AML-193 (cell line): ENCODE data around the gene STAC2.

Experiments used
- DNase-seq, 2 experiments: peaks; one replicate each; lab custom pipeline; 2025; lab: John Stamatoyannopoulos, UW

The STAC2 gene

DNA sequence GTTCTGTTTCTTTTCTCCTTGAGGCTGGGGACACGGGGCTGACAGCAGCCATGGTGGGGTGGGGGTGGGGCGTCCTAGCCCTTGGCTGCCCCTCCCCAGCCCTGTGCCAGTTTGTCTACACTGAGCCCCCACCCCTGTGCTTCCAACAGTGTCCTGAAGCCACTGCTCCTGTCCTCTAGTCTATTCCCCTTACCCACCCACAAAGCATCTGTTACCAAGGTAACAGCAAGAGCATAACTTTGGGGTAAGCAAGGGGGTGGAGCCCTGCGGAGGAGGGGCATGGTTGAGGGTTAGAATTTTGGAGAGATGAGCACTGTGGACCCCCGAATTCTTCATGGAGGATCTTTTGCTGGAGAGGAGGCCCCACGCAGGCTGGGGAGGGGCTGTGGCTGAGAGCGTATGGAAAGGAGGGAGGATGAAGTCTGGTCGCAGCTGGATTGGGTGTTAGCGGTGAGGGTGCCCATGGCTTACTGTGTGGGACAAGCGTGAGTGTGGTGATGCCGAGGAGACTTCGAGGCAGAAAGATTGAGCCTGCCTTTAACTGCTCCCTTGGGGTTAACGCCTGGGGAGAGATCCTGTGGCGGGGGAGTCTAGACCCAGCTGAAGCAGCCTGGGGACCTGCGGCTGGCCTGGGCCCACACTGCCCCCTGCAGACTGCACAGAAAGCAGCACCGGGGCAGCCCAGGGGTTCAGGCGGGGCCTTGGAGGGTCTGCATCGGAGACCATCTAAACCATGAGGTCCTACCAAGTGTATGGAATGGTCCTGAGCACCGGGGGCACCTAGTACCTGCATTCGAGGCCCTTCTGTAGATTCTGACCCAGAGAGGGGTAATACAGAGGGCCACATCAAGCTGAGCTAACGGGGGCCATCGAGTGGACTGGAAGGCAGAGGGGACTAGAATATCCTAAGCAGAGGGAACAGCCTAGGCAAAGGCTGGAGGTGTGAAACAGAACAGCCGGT, 6.1 kb upstream of the STAC2 start:
- DNase-seq: peak; percentile 37 to 39

DNA sequence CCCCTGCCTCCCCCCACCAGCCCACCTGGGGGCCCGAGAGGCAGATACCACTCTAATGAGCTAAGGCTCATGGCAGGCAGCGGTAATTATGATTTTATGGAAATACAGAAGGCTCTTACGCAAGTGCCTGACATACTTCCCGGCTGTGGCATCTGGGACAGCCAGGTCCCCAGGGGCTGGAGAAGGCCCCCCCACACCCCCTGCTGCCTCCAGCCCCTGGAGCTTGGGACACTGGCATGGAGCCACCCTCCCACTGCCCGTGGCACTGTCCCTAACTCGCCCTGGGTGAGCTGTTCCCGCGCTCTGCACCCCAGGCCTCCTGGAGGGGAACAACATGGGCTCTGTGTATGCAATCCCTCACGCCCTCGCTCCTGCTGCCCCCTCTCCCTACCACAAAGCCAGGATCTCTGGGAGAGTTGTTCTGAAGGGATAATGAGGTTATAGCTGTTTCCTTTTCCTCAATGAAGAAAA, 5.4 kb upstream of the STAC2 start:
- no peak for DNase-seq

DNA sequence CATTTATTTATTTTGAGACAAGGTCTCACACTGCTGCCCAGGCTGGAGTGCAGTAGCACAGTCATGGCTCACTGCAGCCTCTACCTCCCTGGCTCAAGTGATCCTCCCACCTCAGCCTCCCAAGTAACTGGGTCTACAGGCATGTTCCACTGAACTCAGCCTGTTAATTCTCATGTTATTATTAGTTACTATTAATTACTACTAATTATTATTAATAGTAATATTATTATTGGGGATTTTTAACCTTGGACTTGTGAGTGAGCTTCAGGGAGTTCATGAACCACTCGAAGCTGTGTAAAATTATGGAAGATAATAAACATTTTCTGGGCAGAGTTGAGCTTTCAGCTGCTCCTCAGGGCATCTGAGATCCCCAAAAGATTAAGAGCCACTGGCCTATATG, 4.6 kb upstream of the STAC2 start:
- DNase-seq: no peak

DNA sequence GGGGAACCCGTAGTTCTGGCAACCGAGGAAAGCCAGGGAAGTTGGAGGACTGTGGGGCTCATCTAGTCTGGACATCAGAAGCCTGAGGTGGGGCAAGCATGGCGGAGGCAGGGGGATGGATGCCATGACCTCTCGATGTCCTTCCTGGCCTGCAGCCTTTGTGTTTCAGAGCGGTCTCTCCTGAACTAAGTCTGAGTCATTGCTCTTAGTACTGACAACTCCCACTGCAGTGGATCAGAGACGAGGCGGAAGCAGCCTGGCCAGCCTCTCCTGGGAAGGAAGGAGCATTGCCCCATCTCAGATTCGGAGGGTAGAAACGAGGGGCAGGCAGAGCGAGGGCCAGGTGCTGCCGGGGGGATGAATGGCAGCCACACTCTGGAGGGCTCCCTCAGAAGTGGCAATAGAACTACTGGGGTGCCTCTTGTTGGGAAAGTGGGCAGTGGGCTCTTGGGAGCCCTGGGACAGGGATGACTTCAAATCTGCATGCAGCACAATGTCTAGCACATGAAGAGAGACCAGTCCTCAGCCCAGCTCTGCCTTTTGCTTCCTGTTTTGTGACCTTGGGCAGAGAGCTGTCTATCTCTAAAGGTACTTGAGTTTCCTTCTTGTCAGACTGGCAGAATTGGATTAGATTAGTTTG, 3.6 kb upstream of the STAC2 start:
- no peak for DNase-seq

DNA sequence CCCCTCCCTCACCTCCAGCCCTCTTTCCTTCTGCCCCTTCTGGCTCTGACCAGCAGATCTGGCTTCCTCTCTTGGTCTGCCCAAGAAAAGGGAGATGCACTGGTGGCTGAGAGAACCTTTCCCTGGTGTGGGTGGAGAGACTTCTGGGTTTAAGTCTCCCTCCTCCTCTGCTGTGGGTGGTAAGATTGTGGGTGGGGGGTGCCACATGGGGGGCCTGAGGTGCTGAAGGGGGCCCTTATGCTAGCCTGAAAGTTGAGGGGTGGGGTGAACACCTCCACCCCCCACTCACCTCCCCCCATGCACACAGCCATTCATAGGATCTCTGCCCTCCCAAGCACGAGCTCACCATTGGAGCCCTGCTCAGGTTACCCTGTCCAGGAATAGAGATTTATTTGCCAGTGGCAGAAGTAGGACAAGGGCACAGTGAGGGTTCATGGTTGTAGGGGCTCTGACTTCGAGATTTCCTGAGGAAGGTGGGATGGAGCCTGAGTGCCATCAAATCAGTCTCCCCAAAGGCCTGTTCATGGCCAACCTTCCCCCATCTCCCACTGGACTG, 1.7 kb upstream of the STAC2 start:
- no peak for DNase-seq

DNA sequence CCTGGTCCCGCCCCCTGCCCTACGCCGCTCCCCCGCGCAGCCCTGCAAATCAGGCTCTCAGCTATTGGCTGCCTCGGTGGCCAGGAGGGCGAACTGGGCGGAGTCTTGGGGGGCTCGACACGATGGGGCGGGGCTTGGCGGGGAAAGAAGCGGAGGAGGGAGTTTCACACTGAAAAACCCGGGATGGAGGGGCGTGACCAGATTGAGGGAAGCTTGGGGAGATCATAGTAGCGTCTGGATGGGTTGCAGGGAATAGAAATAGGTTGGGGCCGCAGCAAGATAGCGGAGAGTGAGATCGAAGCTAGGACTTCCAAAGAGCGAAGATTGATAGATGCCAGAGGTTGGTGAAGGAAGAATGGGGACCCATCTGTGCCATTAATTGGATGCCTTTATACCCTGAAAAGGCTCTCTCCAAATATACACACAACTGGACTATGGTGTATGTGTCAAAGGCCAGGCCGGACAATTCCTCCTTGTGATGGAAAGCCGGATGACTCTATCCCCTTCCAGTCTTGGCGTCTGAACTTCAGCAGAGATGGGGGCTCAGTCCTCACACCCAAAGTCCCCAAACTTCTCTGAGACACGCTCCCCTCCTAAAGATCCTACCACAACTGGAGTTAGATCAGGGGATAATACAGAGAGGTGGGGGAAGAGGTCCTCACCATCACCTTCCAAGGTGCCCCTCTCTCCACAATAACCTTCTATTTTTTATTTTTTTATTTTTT, 376 bp upstream of the STAC2 start:
- DNase-seq: no peak

DNA sequence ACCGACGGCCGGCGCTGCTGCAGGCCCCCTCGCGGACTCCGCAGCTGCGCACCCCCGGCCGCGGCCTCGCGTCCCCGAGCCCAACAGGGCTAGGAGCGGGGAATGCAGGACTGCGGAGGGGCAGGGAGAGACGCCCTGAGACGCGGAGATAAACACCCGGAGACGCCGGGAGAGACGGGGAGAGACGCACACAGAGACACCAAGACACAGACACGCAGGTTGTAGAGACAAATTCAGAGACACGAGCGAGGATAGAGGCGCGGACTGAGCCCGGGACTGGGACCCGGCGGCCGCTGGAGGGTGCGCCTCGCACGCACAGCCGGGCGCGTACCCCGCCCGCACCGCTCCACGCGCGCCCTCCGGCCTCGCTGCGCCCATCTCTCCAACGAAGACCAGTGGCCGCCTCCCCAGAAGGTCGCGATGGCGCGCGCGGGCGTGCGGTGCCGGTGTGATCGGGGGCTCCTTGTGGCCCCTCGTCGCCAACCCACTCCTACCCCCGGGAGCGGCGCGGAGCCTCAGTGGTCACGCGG, 902 bp downstream of the STAC2 start:
- no peak for DNase-seq

DNA sequence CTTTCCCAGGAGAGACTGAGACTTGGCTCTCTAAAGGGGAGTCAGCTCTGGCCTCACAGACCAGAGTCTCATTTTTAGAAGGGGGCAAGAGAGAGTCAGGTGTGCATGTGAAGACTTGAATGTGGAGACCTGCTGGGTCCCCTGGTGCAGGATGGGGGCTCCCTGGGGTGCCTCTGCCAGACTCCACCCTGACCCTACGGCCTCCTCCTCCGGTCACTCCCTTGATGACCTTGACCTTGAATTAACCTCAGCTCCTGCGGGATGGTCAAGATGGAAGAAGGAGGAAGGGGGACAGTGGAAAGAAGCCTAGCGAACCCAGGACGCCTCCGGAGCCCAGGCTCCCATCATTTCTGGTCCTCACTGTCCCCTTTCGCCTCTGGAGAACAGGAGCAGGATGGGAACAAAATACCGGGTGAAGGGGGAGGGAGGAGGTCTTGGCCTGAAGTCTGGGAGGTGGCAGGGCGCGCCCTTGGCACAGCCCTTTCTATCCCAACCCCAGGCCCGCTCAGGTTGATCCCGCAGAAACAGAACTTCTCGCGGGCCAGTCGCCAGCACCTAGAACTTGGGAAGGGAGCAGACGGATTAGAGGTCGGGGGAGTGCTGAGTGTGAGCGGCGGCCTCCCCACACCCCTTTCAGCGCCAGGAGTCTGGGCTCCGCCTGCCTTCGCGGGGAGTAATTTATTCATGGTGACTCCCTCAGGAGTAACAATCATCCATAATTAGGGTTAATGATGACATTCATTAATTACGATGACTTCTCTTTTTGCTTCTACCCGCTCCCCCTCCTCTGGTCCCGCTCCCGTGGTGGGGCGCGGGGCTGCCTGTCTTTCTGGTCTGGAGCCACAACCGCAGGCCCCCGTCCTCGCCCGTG, 1.6 kb downstream of the STAC2 start:
- no peak for DNase-seq

DNA sequence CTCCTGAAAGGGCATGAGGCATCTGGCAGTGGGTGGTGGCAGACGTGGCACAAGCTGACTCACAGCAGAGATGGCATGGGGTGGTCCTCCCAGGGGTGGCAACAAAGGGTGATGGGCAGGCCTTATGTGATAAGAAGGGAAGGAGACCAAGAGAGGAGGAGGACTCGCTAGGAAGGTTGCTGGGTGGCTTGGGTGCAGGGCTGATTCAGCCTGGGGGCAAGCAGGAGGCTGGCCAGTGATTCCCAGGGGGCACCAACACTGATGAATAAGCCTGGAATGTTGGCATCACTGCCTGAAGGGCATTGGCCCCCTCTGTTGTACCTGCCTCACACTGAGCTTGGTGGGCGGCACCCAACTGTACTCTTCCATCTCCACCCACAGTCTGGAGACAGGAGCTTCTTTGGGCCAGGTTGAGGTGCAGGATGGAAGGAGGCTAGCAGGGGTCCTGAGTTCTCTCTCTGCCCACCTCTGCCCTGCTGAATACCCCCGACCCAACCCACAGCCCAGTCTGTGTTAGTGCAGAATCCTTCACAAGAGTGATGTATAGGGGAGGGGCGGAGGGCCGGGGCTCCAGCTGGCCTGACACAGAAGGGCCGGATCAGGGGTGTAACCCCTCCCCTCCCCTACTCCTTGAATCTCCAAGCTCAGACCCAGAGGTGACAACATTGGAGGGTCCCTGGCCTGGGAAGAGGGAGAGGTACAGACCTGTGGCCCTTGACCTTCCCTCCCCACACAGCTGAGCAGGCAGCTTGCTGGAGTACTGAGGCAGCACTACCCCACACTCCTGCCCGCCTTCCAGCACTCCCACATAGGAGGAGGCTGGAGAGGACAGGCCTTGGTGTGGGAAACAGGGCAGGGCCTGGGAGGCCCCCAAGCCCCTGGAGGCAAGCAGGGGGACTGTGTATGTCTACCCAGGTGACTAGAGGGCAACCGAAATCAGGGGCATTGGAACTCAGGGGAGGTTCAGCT, 2.6 kb downstream of the STAC2 start:
- no peak for DNase-seq

DNA sequence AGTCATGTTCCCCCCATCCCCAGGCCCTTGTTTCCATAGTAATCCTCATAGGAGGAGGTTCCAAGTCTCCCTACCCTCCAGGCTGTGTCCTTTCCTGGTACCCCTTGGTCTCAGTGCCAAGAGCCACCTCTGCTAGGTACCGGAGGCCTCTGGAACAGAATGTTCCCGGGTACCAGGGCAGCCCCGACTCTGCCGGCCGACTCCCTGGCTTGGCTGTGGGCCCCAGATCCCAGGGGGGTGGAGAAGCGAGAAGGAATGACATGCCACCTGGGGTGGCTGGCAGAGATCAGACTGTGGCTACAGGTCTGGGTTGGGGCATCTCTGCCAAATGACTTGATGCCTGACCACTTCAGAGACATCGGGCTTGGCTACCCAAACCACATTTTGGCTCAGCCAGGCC, 3.6 kb downstream of the STAC2 start:
- DNase-seq: no peak

DNA sequence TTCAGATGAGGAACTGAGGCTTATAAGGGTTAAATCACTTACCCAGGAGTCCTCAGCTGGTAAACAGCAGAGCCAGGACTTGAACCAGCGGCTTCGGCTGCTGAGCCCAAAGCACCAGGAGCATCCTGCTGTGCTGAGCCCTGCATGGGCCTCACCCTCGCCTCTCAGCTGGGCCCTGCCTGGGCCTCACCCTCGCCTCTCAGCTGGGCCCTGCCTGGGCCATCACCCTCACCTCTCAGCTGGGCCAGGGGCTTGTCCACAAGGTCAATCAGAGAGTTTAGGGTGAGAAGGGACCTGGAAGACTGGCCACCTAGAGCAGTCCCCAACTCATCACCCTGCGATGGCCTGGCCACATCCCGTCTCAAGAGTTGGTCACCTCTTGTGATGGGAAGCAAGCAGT, 4.2 kb downstream of the STAC2 start:
- DNase-seq: no peak

DNA sequence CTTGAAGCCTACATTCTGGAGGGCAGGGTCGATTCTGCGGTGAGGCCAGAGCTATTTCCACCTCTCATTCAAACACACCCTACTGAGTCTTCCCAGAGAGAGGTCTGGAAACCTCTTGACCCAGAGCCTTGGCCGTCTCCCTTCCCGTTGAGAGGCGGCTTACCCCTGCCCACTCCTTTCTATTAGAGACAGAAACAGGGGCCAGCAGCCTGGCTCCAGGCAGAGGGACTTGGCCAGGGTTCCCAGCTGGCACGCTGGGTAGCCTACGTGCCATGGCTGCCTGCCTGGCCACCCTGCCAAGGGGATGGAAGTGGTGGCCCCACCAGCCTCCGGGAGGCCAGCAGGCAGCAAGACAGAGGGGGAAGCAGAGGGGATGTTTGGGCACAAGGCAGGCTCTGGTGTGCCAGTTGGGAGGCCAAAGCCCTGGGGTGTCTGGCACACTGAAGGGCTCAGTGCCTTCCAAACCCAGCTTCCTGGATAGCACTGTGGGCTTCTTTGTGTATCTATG, 6.0 kb downstream of the STAC2 start:
- DNase-seq: no peak

DNA sequence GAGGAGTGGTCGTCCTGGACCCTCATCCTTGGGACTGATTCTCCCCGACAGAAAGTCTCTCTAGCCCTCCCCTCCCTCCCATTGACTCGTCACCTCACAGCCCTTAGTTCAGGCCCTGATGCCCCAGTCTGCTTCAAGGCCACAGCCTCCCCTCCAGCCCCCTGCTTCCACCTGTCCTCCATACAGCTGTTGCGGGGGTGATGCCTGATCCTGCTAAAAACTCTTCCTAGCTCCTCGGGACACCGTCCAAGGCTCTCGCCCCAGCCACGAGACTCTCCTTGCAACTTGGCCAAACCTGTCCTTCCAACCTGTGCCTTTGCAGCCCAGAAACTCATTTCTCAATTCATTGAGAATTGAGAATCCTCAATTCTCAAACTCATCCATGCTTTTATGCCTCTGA, 6.8 kb downstream of the STAC2 start:
- no peak for DNase-seq

DNA sequence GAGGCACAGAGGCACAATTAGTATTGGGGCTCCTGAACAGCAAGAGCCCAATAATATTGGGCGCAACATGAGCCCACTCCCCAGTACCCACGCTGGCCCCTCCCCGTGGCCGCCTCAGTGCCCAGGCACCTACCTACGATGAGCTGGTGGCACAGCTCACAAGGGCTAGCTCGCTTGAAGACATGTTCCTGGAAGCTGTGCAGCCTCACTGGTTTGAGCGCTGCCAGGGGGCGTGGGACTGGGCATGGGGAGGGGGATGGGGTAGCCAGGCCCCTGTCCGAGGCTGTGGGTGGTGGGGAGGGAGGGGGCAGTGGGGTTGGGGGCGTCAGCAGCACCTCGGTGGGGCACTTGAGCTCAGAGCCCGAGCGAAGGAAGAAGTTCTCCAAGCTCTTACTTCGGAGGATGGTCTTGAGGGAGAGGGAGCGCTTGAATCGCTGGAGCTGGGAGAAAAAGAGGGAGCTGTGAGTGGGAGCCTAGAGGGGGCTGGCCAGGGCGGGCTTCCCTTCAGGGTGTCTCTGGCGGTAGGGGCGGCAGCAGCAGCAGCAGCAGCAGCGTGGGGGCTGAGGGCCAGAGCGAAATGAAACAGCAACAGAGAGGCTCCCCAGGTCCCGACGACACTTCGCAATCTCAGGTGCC, 7.9 kb downstream of the STAC2 start:
- no peak for DNase-seq

DNA sequence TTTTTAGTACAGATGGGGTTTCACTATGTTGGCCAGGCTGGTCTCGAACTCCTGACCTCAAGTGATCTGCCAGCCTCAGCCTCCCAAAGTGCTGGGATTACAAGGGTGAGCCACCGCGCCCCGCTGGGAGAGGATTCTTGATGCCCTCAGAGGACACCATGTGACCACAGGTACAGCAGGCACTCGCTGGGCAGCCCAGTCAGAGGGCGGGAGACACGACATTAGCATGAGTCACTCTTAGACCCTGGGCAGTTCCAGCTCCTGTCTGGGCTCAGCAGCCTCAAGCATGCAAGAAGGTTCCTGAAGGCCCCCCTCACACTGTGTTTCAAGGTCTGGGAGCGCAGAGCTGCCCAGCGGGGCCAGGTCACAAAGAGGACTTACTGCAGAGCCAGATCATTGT, 11.9 kb downstream of the STAC2 start:
- DNase-seq: no peak

DNA sequence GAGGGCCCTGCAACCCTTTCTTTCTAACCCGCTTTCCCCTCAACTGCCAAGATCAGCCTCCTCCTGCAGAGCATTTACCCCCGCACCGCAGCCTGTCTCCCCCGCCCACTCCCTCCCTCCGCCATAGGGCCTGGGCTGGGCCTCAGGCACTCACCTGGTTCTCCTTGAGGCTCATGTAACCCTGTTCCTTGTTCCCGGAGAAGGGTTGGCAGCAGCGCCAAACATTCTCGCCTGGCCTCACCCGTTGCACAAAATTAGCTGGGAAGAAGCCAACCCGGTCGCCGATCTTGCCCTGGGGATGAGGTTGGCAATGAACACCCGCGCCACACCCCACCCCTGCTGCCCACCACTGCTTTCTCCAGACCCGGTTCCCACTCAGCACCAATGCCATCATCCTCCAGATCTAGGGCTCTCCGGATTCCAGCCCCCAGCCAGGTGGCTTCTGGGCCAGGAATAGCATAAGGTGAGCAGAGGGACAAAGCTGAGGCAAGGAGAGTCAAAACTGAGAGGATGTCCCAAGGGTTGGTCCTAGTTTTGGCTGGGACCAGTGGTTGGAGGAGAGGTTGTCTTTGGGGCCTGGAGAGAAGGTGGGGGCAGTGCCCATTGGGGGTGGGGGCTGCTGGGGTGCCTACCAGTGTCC, 12.8 kb downstream of the STAC2 start:
- no peak for DNase-seq

DNA sequence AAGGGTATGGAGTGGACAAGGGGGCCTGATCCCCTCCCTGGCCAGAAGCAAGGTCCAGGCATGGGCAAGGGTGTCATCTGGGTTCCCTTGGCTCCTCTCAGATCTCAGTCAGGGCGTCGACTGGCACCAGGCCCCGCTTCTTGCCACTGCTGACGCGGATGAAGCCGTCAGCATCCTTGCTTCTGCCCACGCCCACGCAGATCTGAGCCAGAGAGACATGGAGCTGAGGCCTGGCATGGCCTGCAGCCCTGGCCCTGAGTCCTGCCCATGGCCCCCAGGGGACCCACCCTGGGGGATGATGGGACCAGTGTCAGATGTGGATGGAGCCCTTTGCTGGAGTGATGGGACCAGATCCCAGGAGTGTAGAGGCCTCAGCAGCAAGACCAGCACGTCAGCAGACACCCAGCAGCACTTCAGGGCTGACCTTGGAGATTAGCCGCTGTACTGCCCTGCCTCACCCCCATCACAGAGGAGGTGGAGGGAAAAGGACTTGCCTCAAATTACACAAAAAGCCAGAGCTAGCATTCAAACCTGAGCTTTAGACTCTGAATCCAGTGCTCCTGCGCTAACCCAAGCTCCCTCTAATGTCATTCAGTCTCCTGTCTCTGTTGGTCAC, 13.4 kb downstream of the STAC2 start:
- no peak for DNase-seq

DNA sequence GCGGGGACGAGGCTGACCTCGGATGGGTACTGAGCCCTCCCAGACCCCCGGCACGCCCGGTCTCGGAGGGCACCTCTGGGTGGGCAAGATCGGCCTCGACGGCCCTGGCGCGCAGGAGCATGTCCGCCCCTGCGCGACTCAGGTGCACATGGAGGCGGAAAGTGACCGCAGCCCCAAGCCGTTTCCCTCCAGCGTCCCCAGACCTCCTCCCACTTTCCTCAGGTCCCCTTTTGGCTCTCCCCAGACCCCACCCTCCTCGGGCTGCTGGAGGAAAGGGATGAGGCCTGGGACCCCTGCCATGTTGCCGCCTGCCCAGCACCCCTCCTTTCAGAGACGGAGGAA, 15.7 kb downstream of the STAC2 start:
- no peak for DNase-seq
